ENCODE results near the gene CMTR1. TPM values are rescaled to one million over a fixed set of nuclear protein-coding genes. Genes with fewer than 3 reads are reported as not detected.
"Not testable (repeated sequence)": the region's sequence is repeated elsewhere in the genome, so short reads cannot be mapped to it uniquely, and the experiment has no call there.

CMTR1 gene
- total RNA-seq, 1 experiment from 2014 or later, result 24.5 TPM

GRCh38 chr6:37441651-37442050 lies 8.6 kb downstream of the CMTR1 start:
- ChIA-PET POLR2A (no interaction called here), CTCF (no interaction called here)
- no peak for DNase-seq (ENCODE audit: unreplicated experiment)
- no peak overlapping the region for H3K27ac Mint-ChIP-seq (ENCODE audit: low read depth, unreplicated experiment)
- H3K27me3 Mint-ChIP-seq (ENCODE audit: insufficient read depth, unreplicated experiment), result no peaks in the 10 kb centered on the region
- H3K4me1 Mint-ChIP-seq (ENCODE audit: insufficient read depth, unreplicated experiment), result no peaks in the 10 kb centered on the region
- no peak overlapping the region for H3K4me3 Mint-ChIP-seq (ENCODE audit: unreplicated experiment)
- no TSS peak for BruUV-seq (replicated peaks)
- intact Hi-C loops (cut with micrococcal nuclease), result no loop called here
- TF ChIP-seq CTCF (IDR thresholded peaks at IDR 0.05; ENCODE audit: unreplicated experiment), result no peak
- H3K9me3 Mint-ChIP-seq (ENCODE audit: unreplicated experiment), result no peaks in the 10 kb centered on the region
- peaks cover 53% of the 10 kb centered on the region for H3K36me3 Mint-ChIP-seq (ENCODE audit: insufficient read depth, unreplicated experiment)

- H3K4me3 Mint-ChIP-seq (ENCODE audit: unreplicated experiment), result no peak overlapping the region
- POLR2A ChIA-PET, result interaction anchor here (3.1 kb wide), 1 partner anchor 9 kb away, joined by 16 read pairs; the partner anchor contains the start of gene CMTR1
- intact Hi-C loops (cut with micrococcal nuclease), result no loop called here
Measured at GRCh38 chr6:37442416-37443215, 9.6 kb downstream of the CMTR1 start.

GRCh38 chr6:37443216-37443542 lies 10.2 kb downstream of the CMTR1 start:
- H3K9me3 Mint-ChIP-seq (ENCODE audit: unreplicated experiment); DNase-seq (ENCODE audit: unreplicated experiment); H3K27me3 Mint-ChIP-seq (ENCODE audit: insufficient read depth, unreplicated experiment); intact Hi-C loops (cut with micrococcal nuclease); H3K27ac Mint-ChIP-seq (ENCODE audit: low read depth, unreplicated experiment); BruUV-seq (replicated peaks); H3K4me1 Mint-ChIP-seq (ENCODE audit: insufficient read depth, unreplicated experiment); H3K4me3 Mint-ChIP-seq (ENCODE audit: unreplicated experiment): not testable (repeated sequence)
- POLR2A ChIA-PET, result interaction anchor here (3.1 kb wide), 1 partner anchor 10 kb away, joined by 16 read pairs; the partner anchor contains the start of gene CMTR1
- CTCF ChIA-PET, result interaction anchor here (1.1 kb wide), 1 partner anchor 61 kb away, joined by 4 read pairs; no protein-coding TSS in a partner anchor
- peaks cover 58% of the 10 kb centered on the region for H3K36me3 Mint-ChIP-seq (ENCODE audit: insufficient read depth, unreplicated experiment)

More at GRCh38 chr6:37442416-37443215, 9.6 kb downstream of the CMTR1 start:
- no peaks in the 10 kb centered on the region for H3K27me3 Mint-ChIP-seq (ENCODE audit: insufficient read depth, unreplicated experiment)
- TF ChIP-seq CTCF (IDR thresholded peaks at IDR 0.05; ENCODE audit: unreplicated experiment), result no peak
- no TSS peak for BruUV-seq (replicated peaks)
- H3K4me1 Mint-ChIP-seq (ENCODE audit: insufficient read depth, unreplicated experiment), result no peaks in the 10 kb centered on the region
- peaks cover 57% of the 10 kb centered on the region for H3K36me3 Mint-ChIP-seq (ENCODE audit: insufficient read depth, unreplicated experiment)
- CTCF ChIA-PET, result no interaction called here
- no peak for DNase-seq (ENCODE audit: unreplicated experiment)
- no peaks in the 10 kb centered on the region for H3K9me3 Mint-ChIP-seq (ENCODE audit: unreplicated experiment)
- no peak overlapping the region for H3K27ac Mint-ChIP-seq (ENCODE audit: low read depth, unreplicated experiment)

GRCh38 chr6:37449984-37450383 lies 17.0 kb downstream of the CMTR1 start:
- CTCF ChIA-PET, result no interaction called here
- intact Hi-C loops (cut with micrococcal nuclease), result no loop called here
- Mint-ChIP-seq H3K9me3 (ENCODE audit: unreplicated experiment) (no peaks in the 10 kb centered on the region), H3K36me3 (ENCODE audit: insufficient read depth, unreplicated experiment) (peaks cover 71% of the 10 kb centered on the region), H3K27ac (ENCODE audit: low read depth, unreplicated experiment) (no peak overlapping the region), H3K27me3 (ENCODE audit: insufficient read depth, unreplicated experiment) (no peaks in the 10 kb centered on the region), H3K4me3 (ENCODE audit: unreplicated experiment) (no peak overlapping the region), H3K4me1 (ENCODE audit: insufficient read depth, unreplicated experiment) (no peaks in the 10 kb centered on the region)
- POLR2A ChIA-PET, result no interaction called here
- DNase-seq (ENCODE audit: unreplicated experiment), result no peak
- no TSS peak for BruUV-seq (replicated peaks)
- TF ChIP-seq CTCF (IDR thresholded peaks at IDR 0.05; ENCODE audit: unreplicated experiment), result no peak

Data from MCF 10A (cell line).